ENCODE data around the gene DLL3. TPM values are rescaled to one million over a fixed set of nuclear protein-coding genes. Genes with fewer than 3 reads are reported as not detected.

Gene DLL3
- total and polyA plus RNA-seq, 9 of the 15 experiments (the other 6 are each of a cell fraction or from before 2014, with no cell fraction given) = 0.80 to 6.3 (median 1.2) TPM

DNA sequence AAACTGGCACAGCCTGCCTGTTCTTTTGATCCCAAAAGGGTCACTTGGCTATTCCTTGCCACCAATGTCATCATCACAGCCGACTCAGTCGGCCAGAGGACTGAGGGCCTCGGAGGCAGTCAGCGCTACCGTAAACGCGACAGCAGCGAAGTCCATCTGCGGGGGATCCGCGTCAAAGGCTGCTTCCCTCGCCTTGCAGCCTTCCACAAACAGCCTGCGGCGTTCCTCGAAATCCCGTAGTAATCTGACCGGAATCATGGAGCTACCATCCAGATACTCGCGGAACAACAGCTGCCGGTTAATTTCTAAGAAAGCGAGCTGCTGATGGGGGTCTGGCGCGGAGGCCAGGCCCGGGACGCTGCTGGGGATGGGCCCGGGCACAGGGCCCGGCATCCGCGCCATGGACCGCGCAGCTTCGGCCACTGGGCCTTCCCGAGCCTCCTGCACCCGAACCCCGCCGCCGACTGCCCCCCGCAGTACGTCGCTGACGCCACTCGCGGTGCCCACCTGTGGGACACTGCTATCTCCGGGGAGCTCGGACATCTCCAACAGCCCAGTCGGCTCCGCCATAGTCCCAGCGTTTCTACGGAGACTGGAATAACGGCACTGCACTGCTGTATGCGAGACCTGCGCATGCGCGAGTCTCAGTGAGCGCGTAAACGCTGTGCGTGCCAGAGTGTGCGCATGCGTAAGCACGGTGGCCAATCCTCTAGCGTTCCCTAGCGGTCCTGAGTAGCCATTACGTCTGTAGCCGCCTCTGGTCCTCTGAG is 33.7 kb downstream of the DLL3 start, which contains the start of gene EID2B (continued):
- TF ChIP-seq, protein P1, sequence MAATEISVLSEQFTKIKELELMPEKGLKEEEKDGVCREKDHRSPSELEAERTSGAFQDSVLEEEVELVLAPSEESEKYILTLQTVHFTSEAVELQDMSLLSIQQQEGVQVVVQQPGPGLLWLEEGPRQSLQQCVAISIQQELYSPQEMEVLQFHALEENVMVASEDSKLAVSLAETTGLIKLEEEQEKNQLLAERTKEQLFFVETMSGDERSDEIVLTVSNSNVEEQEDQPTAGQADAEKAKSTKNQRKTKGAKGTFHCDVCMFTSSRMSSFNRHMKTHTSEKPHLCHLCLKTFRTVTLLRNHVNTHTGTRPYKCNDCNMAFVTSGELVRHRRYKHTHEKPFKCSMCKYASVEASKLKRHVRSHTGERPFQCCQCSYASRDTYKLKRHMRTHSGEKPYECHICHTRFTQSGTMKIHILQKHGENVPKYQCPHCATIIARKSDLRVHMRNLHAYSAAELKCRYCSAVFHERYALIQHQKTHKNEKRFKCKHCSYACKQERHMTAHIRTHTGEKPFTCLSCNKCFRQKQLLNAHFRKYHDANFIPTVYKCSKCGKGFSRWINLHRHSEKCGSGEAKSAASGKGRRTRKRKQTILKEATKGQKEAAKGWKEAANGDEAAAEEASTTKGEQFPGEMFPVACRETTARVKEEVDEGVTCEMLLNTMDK (IDR thresholded peaks at IDR 0.05; ENCODE audit: borderline replicate concordance, insufficient read depth, low read depth, low read length, poor library complexity, severe bottlenecking) = peak; percentile 12
- TF ChIP-seq FOXP1 (CRISPR knock-in tag; IDR thresholded peaks at IDR 0.05) = 0 out of 2 replicates have a peak, but pooled peaks have one; percentile 79
- TF ChIP-seq, protein P2, sequence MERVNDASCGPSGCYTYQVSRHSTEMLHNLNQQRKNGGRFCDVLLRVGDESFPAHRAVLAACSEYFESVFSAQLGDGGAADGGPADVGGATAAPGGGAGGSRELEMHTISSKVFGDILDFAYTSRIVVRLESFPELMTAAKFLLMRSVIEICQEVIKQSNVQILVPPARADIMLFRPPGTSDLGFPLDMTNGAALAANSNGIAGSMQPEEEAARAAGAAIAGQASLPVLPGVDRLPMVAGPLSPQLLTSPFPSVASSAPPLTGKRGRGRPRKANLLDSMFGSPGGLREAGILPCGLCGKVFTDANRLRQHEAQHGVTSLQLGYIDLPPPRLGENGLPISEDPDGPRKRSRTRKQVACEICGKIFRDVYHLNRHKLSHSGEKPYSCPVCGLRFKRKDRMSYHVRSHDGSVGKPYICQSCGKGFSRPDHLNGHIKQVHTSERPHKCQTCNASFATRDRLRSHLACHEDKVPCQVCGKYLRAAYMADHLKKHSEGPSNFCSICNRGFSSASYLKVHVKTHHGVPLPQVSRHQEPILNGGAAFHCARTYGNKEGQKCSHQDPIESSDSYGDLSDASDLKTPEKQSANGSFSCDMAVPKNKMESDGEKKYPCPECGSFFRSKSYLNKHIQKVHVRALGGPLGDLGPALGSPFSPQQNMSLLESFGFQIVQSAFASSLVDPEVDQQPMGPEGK (CRISPR knock-in tag; IDR thresholded peaks at IDR 0.05; ENCODE audit: borderline replicate concordance) = no peak
- TF ChIP-seq, protein P3, sequence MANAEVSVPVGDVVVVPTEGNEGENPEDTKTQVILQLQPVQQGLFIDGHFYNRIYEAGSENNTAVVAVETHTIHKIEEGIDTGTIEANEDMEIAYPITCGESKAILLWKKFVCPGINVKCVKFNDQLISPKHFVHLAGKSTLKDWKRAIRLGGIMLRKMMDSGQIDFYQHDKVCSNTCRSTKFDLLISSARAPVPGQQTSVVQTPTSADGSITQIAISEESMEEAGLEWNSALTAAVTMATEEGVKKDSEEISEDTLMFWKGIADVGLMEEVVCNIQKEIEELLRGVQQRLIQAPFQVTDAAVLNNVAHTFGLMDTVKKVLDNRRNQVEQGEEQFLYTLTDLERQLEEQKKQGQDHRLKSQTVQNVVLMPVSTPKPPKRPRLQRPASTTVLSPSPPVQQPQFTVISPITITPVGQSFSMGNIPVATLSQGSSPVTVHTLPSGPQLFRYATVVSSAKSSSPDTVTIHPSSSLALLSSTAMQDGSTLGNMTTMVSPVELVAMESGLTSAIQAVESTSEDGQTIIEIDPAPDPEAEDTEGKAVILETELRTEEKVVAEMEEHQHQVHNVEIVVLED (CRISPR knock-in tag; IDR thresholded peaks at IDR 0.05) = peak; percentile 73
- no peak for TF ChIP-seq ARNT (IDR thresholded peaks at IDR 0.05)
- TF ChIP-seq KAT8 (IDR thresholded peaks at IDR 0.05; ENCODE audit: low read depth) = no peak
- TF ChIP-seq JUN (IDR thresholded peaks at IDR 0.05; ENCODE audit: borderline replicate concordance, low read depth, low read length) = no peak
- no peak for TF ChIP-seq JUN (CRISPR knock-in tag; IDR thresholded peaks at IDR 0.05; ENCODE audit: borderline replicate concordance)
- TF ChIP-seq TOE1 (IDR thresholded peaks at IDR 0.05; ENCODE audit: borderline replicate concordance) = 0 out of 2 replicates have a peak, but pooled peaks have one; percentile 31
- no peak for TF ChIP-seq TOE1 (CRISPR knock-in tag; IDR thresholded peaks at IDR 0.05; ENCODE audit: borderline replicate concordance, low read depth)
- no peak for TF ChIP-seq PTTG1 (tag; IDR thresholded peaks at IDR 0.05; ENCODE audit: low read depth)
- no peak for TF ChIP-seq U2AF1 (optimal IDR thresholded peaks at IDR 0.05; ENCODE audit: low read depth, low read length)
- TF ChIP-seq HDAC6 (IDR thresholded peaks at IDR 0.05; ENCODE audit: low read depth, low read length) = 0 out of 2 replicates have a peak, but pooled peaks have one; percentile 2
- no peak for TF ChIP-seq ERF (CRISPR knock-in tag; IDR thresholded peaks at IDR 0.05)
- peak; percentile 72 for TF ChIP-seq SAP30 (IDR thresholded peaks at IDR 0.05; ENCODE audit: borderline replicate concordance, insufficient read depth, low read depth, low read length, poor library complexity, severe bottlenecking)
- no peak for TF ChIP-seq RBM14 (IDR thresholded peaks at IDR 0.05; ENCODE audit: borderline replicate concordance, insufficient read depth, low read depth, low read length)
- TF ChIP-seq, protein P4, sequence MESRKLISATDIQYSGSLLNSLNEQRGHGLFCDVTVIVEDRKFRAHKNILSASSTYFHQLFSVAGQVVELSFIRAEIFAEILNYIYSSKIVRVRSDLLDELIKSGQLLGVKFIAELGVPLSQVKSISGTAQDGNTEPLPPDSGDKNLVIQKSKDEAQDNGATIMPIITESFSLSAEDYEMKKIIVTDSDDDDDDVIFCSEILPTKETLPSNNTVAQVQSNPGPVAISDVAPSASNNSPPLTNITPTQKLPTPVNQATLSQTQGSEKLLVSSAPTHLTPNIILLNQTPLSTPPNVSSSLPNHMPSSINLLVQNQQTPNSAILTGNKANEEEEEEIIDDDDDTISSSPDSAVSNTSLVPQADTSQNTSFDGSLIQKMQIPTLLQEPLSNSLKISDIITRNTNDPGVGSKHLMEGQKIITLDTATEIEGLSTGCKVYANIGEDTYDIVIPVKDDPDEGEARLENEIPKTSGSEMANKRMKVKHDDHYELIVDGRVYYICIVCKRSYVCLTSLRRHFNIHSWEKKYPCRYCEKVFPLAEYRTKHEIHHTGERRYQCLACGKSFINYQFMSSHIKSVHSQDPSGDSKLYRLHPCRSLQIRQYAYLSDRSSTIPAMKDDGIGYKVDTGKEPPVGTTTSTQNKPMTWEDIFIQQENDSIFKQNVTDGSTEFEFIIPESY (CRISPR knock-in tag; IDR thresholded peaks at IDR 0.05) = peak; percentile 62

Data from K562 (cell line).